GM12872 (cell line): Measurements from ENCODE around the gene GALNT18.
A peak's percentile ranks its signal among the peaks of the same experiment; 100 is the strongest.

ENCODE experiments used
- CTCF ChIP-seq: IDR thresholded peaks from 3 replicates; pipeline ENCODE4 v1.5.1; 2011; ENCODE audit warnings: low read depth, mild to moderate bottlenecking, low read length, moderate library complexity; ENCODE audit not compliant: insufficient read depth

GALNT18 gene

GRCh38 chr11:11406652-11407051, 215.2 kb downstream of the GALNT18 start:
- no peak for TF ChIP-seq CTCF

- no peak for TF ChIP-seq CTCF
Measured at GRCh38 chr11:11403763-11404725, 217.8 kb downstream of the GALNT18 start.

GRCh38 chr11:11401960-11402535, 219.8 kb downstream of the GALNT18 start:
- no peak for TF ChIP-seq CTCF

GRCh38 chr11:11400635-11401232, 221.1 kb downstream of the GALNT18 start:
- TF ChIP-seq CTCF, result peak; percentile 51; the same call in 1 of the 3 replicates

- no peak for TF ChIP-seq CTCF
Measured at GRCh38 chr11:11400121-11400520, 221.7 kb downstream of the GALNT18 start.

GRCh38 chr11:11397781-11398180, 224.0 kb downstream of the GALNT18 start:
- no peak for TF ChIP-seq CTCF

GRCh38 chr11:11397036-11397415, 224.8 kb downstream of the GALNT18 start:
- no peak for TF ChIP-seq CTCF
